DND-41 (cell line): Measurements from ENCODE around the gene NDUFC2.

Experiments
- ATAC-seq: fragments of 200-7000 bp; cut with Tn5 transposase; 3 replicates; pipeline ENCODE4 v1.9.1; 2021; ENCODE audit warnings: low read depth; ENCODE audit not compliant: insufficient read depth
- DNase-seq: peaks from one replicate; pipeline ENCODE4 v3.0.0-alpha.2; 2020
- H2AFZ ChIP-seq: 2 replicates; pipeline ENCODE4 v1.6.0; 2012; ENCODE audit warnings: low read depth, low read length
- H3K27ac ChIP-seq: 2 replicates; pipeline ENCODE4 v1.5.1; 2012; ENCODE audit warnings: low read length, inconsistent platforms
- H3K27me3 ChIP-seq: fragments of 200-600 bp; sonication (generic); 2 replicates; pipeline ENCODE4 v1.6.0; 2012; ENCODE audit warnings: low read length, mild to moderate bottlenecking, inconsistent platforms; ENCODE audit not compliant: insufficient read depth, poor library complexity
- H3K36me3 ChIP-seq: 2 replicates; pipeline ENCODE4 v1.5.1; 2012; ENCODE audit warnings: low read length, inconsistent platforms; ENCODE audit not compliant: insufficient read depth
- H3K4me1 ChIP-seq: 2 replicates; pipeline ENCODE4 v1.5.1; 2012; ENCODE audit warnings: mild to moderate bottlenecking, low read length; ENCODE audit not compliant: insufficient read depth
- H3K4me2 ChIP-seq: 2 replicates; pipeline ENCODE4 v1.6.0; 2012; ENCODE audit warnings: mild to moderate bottlenecking, moderate library complexity, low read length, inconsistent platforms; ENCODE audit not compliant: insufficient read depth
- H3K4me3 ChIP-seq, 2 experiments: fragments of 200-600 bp in 1 of 2; shearing (Covaris generic) in 1 of 2; 2 replicates each; pipeline ENCODE4 v1.5.1; 2012 to 2016; ENCODE audit warnings: inconsistent platforms in 2 of 2, low read length in 2 of 2, mild to moderate bottlenecking in 2 of 2, low read depth in 1 of 2, moderate library complexity in 1 of 2
- H3K79me2 ChIP-seq: 2 replicates; pipeline ENCODE4 v1.6.0; 2012; ENCODE audit warnings: low read length, inconsistent platforms; ENCODE audit not compliant: insufficient read depth
- H3K9ac ChIP-seq: 2 replicates; pipeline ENCODE4 v1.6.0; 2012; ENCODE audit warnings: low read depth, mild to moderate bottlenecking, inconsistent platforms, low read length, moderate library complexity
- H3K9me3 ChIP-seq: 2 replicates; pipeline ENCODE4 v1.5.1; 2012; ENCODE audit warnings: low read length, moderate library complexity, mild to moderate bottlenecking, inconsistent platforms; ENCODE audit not compliant: insufficient read depth, severe bottlenecking
- H4K20me1 ChIP-seq: 2 replicates; pipeline ENCODE4 v1.6.0; 2012; ENCODE audit warnings: low read length; ENCODE audit not compliant: insufficient read depth
- EZH2 ChIP-seq: IDR thresholded peaks from 3 replicates; pipeline ENCODE4 v1.6.1; 2012; ENCODE audit warnings: borderline replicate concordance, low read depth, mild to moderate bottlenecking, moderate library complexity, low read length, inconsistent platforms; ENCODE audit not compliant: severe bottlenecking
- TF ChIP-seq, protein P1 (sequence below): IDR thresholded peaks from 2 replicates; pipeline ENCODE4 v1.5.1; 2012; ENCODE audit warnings: borderline replicate concordance, low read length, moderate library complexity, mild to moderate bottlenecking; ENCODE audit not compliant: poor library complexity, severe bottlenecking; ENCODE audit errors: extremely low read depth

NDUFC2 gene

GRCh38 chr11:78039919-78040671, 39.6 kb downstream of the NDUFC2 start:
- peak overlapping the region; percentile 32; the same call in 1 of the 2 replicates for H3K4me2 ChIP-seq
- peak overlapping the region; percentile 59 for H3K27ac ChIP-seq
- H2AFZ ChIP-seq, result peak overlapping the region; percentile 61
- H3K4me1 ChIP-seq, result peaks cover 10% of the 10 kb centered on the region
- H4K20me1 ChIP-seq, result no peaks in the 10 kb centered on the region
- peak; percentile 49 for ATAC-seq
- H3K9ac ChIP-seq, result no peak overlapping the region
- no peaks in the 10 kb centered on the region for H3K79me2 ChIP-seq
- H3K9me3 ChIP-seq, result no peaks in the 10 kb centered on the region
- no peaks in the 10 kb centered on the region for H3K27me3 ChIP-seq
- TF ChIP-seq, protein P1, sequence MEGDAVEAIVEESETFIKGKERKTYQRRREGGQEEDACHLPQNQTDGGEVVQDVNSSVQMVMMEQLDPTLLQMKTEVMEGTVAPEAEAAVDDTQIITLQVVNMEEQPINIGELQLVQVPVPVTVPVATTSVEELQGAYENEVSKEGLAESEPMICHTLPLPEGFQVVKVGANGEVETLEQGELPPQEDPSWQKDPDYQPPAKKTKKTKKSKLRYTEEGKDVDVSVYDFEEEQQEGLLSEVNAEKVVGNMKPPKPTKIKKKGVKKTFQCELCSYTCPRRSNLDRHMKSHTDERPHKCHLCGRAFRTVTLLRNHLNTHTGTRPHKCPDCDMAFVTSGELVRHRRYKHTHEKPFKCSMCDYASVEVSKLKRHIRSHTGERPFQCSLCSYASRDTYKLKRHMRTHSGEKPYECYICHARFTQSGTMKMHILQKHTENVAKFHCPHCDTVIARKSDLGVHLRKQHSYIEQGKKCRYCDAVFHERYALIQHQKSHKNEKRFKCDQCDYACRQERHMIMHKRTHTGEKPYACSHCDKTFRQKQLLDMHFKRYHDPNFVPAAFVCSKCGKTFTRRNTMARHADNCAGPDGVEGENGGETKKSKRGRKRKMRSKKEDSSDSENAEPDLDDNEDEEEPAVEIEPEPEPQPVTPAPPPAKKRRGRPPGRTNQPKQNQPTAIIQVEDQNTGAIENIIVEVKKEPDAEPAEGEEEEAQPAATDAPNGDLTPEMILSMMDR, result no peak
- no peak for TF ChIP-seq EZH2
- no peaks in the 10 kb centered on the region for H3K36me3 ChIP-seq
- DNase-seq, result peak; percentile 36
- H3K4me3 ChIP-seq, result no peak overlapping the region; a peak in 1 of 4 replicates

- no peaks in the 10 kb centered on the region for H3K9me3 ChIP-seq
- H3K27ac ChIP-seq, result peak overlapping the region; percentile 59
- peak overlapping the region; percentile 61 for H2AFZ ChIP-seq
- 0 out of 2 replicates have a peak overlapping the region, but pooled peaks have one; percentile 32 for H3K4me2 ChIP-seq
- H3K27me3 ChIP-seq, result no peaks in the 10 kb centered on the region
- peaks cover 10% of the 10 kb centered on the region for H3K4me1 ChIP-seq
- H3K4me3 ChIP-seq, result no peak overlapping the region
- no peaks in the 10 kb centered on the region for H3K79me2 ChIP-seq
- no peak overlapping the region for H3K9ac ChIP-seq
- no peaks in the 10 kb centered on the region for H3K36me3 ChIP-seq
- ATAC-seq (peak; percentile 33; the same call in 2 of the 3 replicates), DNase-seq (no peak)
- no peak for TF ChIP-seq EZH2
- no peaks in the 10 kb centered on the region for H4K20me1 ChIP-seq
Measured at GRCh38 chr11:78039391-78039918, 40.2 kb downstream of the NDUFC2 start.

DNA sequence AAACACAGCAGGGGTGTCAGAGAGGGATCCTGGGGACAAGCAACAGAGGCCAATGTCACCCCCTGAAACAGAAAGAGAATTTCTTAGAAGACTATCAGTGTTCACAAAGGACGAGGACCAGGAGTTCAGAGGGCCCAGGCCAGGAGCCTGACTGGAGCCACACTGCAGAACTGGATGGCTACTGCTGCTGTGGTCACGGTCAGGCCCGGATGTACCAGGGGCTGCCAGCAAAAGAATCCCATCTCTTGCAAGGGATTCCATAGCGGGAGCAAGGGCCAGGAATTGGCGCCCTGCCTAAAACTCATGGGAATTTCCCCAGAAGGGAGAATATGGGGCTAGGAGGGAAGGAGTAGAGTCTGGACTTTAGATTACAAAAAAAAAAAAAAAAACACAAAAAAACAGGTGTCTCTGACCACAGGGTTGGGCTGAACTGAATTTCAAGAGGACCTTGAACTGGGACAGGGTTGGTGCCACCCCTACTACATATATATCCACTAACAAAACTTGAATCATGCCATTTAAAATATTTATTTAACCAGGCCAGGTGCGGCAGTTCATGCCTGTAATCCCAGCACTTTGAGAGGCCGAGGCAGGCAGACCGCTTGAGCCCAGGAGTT, 40.9 kb downstream of the NDUFC2 start:
- Histone ChIP-seq H3K9ac (no peak overlapping the region), H3K79me2 (no peaks in the 10 kb centered on the region), H3K4me3 (no peak overlapping the region), H3K9me3 (no peaks in the 10 kb centered on the region), H3K4me1 (peaks cover 10% of the 10 kb centered on the region), H3K27me3 (no peaks in the 10 kb centered on the region), H3K27ac (no peak overlapping the region), H2AFZ (no peak overlapping the region), H4K20me1 (no peaks in the 10 kb centered on the region), H3K36me3 (no peaks in the 10 kb centered on the region), H3K4me2 (no peak overlapping the region)
- DNase-seq (no peak), ATAC-seq (no peak)
- TF ChIP-seq, protein P1, result no peak
- no peak for TF ChIP-seq EZH2
